NCI-H446 (cell line): Measurements from ENCODE around the gene SBF2.

ENCODE experiments used
- DNase-seq, 2 experiments: peaks; one replicate each; lab custom pipeline; 2025; lab: John Stamatoyannopoulos, UW

The SBF2 gene

GRCh38 chr11:10302359-10302743, 8.3 kb upstream of the SBF2 start:
- DNase-seq: peak in 1 of 2 experiments; percentile 28

- DNase-seq: no peak
Observed at GRCh38 chr11:10301656-10302358, 7.8 kb upstream of the SBF2 start.

- DNase-seq: no peak
Observed at GRCh38 chr11:10298342-10298741, 4.3 kb upstream of the SBF2 start.

GRCh38 chr11:10295064-10295901, 1.3 kb upstream of the SBF2 start:
- DNase-seq: no peak

- peak in 1 of 2 experiments; percentile 43 for DNase-seq
Observed at GRCh38 chr11:10294290-10294953, 403 bp upstream of the SBF2 start.

GRCh38 chr11:10291801-10292638, 2.0 kb downstream of the SBF2 start:
- DNase-seq: no peak

GRCh38 chr11:10289765-10290380, 4.1 kb downstream of the SBF2 start:
- no peak for DNase-seq

GRCh38 chr11:10288881-10289764, 4.9 kb downstream of the SBF2 start:
- DNase-seq: no peak

GRCh38 chr11:10287766-10288715, 6.0 kb downstream of the SBF2 start:
- DNase-seq: no peak

- no peak for DNase-seq
Observed at GRCh38 chr11:10287140-10287539, 6.9 kb downstream of the SBF2 start.

GRCh38 chr11:10285148-10285802, 8.7 kb downstream of the SBF2 start:
- no peak for DNase-seq

GRCh38 chr11:10283991-10284390, 10.0 kb downstream of the SBF2 start:
- DNase-seq: no peak

- DNase-seq: no peak
Observed at GRCh38 chr11:10282117-10282516, 11.9 kb downstream of the SBF2 start.

GRCh38 chr11:10275714-10276113, 18.3 kb downstream of the SBF2 start:
- no peak for DNase-seq

GRCh38 chr11:10274726-10275125, 19.3 kb downstream of the SBF2 start:
- DNase-seq: no peak

GRCh38 chr11:10273738-10274137, 20.3 kb downstream of the SBF2 start:
- DNase-seq: no peak

GRCh38 chr11:10272132-10272531, 21.9 kb downstream of the SBF2 start:
- DNase-seq: no peak

GRCh38 chr11:10268746-10269488, 25.1 kb downstream of the SBF2 start:
- no peak for DNase-seq
